ENCODE data around the gene VAV2.

- TF ChIP-seq SETDB1 (IDR thresholded peaks at IDR 0.05; ENCODE audit: low read length) (no peak), ZNF124 (CRISPR knock-in tag; IDR thresholded peaks at IDR 0.05) (no peak), ZNF3 (CRISPR knock-in tag; IDR thresholded peaks at IDR 0.05) (no peak), POLR2A (conservative IDR thresholded peaks at IDR 0.05) (no peak), RAD21 (CRISPR knock-in tag; conservative IDR thresholded peaks at IDR 0.05 in 1 of 2, IDR thresholded peaks at IDR 0.05 in 1 of 2) (no peak), SP1 (CRISPR knock-in tag; IDR thresholded peaks at IDR 0.05) (no peak), ZNF699 (CRISPR knock-in tag; IDR thresholded peaks at IDR 0.05; ENCODE audit: insufficient replicate concordance) (no peak)
- TF ChIP-seq, protein P1, sequence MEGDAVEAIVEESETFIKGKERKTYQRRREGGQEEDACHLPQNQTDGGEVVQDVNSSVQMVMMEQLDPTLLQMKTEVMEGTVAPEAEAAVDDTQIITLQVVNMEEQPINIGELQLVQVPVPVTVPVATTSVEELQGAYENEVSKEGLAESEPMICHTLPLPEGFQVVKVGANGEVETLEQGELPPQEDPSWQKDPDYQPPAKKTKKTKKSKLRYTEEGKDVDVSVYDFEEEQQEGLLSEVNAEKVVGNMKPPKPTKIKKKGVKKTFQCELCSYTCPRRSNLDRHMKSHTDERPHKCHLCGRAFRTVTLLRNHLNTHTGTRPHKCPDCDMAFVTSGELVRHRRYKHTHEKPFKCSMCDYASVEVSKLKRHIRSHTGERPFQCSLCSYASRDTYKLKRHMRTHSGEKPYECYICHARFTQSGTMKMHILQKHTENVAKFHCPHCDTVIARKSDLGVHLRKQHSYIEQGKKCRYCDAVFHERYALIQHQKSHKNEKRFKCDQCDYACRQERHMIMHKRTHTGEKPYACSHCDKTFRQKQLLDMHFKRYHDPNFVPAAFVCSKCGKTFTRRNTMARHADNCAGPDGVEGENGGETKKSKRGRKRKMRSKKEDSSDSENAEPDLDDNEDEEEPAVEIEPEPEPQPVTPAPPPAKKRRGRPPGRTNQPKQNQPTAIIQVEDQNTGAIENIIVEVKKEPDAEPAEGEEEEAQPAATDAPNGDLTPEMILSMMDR (IDR thresholded peaks at IDR 0.05 in 2 of 3, conservative IDR thresholded peaks at IDR 0.05 in 1 of 3; ENCODE audit: insufficient read depth in 2 of 3, low read depth in 1 of 3, low read length in 3 of 3), result no peak
- TF ChIP-seq, protein P2, sequence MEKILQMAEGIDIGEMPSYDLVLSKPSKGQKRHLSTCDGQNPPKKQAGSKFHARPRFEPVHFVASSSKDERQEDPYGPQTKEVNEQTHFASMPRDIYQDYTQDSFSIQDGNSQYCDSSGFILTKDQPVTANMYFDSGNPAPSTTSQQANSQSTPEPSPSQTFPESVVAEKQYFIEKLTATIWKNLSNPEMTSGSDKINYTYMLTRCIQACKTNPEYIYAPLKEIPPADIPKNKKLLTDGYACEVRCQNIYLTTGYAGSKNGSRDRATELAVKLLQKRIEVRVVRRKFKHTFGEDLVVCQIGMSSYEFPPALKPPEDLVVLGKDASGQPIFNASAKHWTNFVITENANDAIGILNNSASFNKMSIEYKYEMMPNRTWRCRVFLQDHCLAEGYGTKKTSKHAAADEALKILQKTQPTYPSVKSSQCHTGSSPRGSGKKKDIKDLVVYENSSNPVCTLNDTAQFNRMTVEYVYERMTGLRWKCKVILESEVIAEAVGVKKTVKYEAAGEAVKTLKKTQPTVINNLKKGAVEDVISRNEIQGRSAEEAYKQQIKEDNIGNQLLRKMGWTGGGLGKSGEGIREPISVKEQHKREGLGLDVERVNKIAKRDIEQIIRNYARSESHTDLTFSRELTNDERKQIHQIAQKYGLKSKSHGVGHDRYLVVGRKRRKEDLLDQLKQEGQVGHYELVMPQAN (IDR thresholded peaks at IDR 0.05; ENCODE audit: borderline replicate concordance), result no peak
Measured at GRCh38 chr9:133919253-133920115, 72.6 kb downstream of the VAV2 start.

Measured in K562 (cell line).